HepG2 (cell line): Measurements from ENCODE around the gene RINL. TPM values are rescaled to one million over a fixed set of nuclear protein-coding genes. Genes with fewer than 3 reads are reported as not detected.

Experiments
- HCFC1 ChIP-seq: fragments of 150-350 bp; IDR thresholded peaks from 2 replicates; pipeline ENCODE4 v1.6.1; 2014; ENCODE audit warnings: low read depth, low read length
- HES4 ChIP-seq: sonication (generic); formaldehyde crosslinking; IDR thresholded peaks from 2 replicates; pipeline ENCODE4 v1.9.0; 2021; ENCODE audit warnings: mild to moderate bottlenecking, missing genetic modification reagents, borderline replicate concordance
- HNF4A ChIP-seq: sonication (generic); formaldehyde crosslinking; IDR thresholded peaks from 2 replicates; pipeline ENCODE4 v1.4.0; 2020; ENCODE audit warnings: missing genetic modification reagents
- JUND ChIP-seq: sonication (generic); formaldehyde crosslinking; IDR thresholded peaks from 2 replicates; pipeline ENCODE4 v1.8.0; 2022; ENCODE audit warnings: mild to moderate bottlenecking, missing genetic modification reagents
- KDM2A ChIP-seq: sonication (generic); formaldehyde crosslinking; IDR thresholded peaks from 2 replicates; pipeline ENCODE4 v1.4.0; 2020; ENCODE audit warnings: low read depth, missing genetic modification reagents, borderline replicate concordance
- KMT2B ChIP-seq: IDR thresholded peaks from 2 replicates; pipeline ENCODE4 v1.6.1; 2016; ENCODE audit warnings: missing genetic modification reagents, missing compliant biosample characterization
- MTF1 ChIP-seq: sonication (generic); formaldehyde crosslinking; IDR thresholded peaks from 2 replicates; pipeline ENCODE4 v1.5.0; 2020; ENCODE audit warnings: missing genetic modification reagents
- PAWR ChIP-seq: sonication (generic); formaldehyde crosslinking; IDR thresholded peaks from 2 replicates; pipeline ENCODE4 v1.4.0; 2020; ENCODE audit warnings: missing genetic modification reagents, mild to moderate bottlenecking, borderline replicate concordance
- PTBP1 ChIP-seq: fragments of 200-400 bp; formaldehyde crosslinking; IDR thresholded peaks from 2 replicates; pipeline ENCODE4 v1.6.1; 2018; ENCODE audit warnings: low read length, low read depth; ENCODE audit not compliant: poor library complexity, severe bottlenecking
- RBM39 ChIP-seq: fragments of 200-400 bp; formaldehyde crosslinking; IDR thresholded peaks from one replicate; pipeline ENCODE4 v1.6.1; 2018; ENCODE audit warnings: antibody characterized with exemption, mild to moderate bottlenecking, low read depth, low read length; ENCODE audit not compliant: poor library complexity, severe bottlenecking
- RFX5 ChIP-seq: IDR thresholded peaks from 2 replicates; pipeline ENCODE4 v1.6.1; 2011; ENCODE audit warnings: low read depth, low read length, improper control_type of control experiment
- SALL1 ChIP-seq: sonication (generic); formaldehyde crosslinking; IDR thresholded peaks from 2 replicates; pipeline ENCODE4 v1.8.0; 2022; ENCODE audit warnings: mild to moderate bottlenecking, missing genetic modification reagents
- U2AF2 ChIP-seq: fragments of 200-400 bp; formaldehyde crosslinking; IDR thresholded peaks from 2 replicates; pipeline ENCODE4 v1.6.1; 2017; ENCODE audit warnings: low read depth, mild to moderate bottlenecking, low read length
- ZMYM3 ChIP-seq: sonication (generic); formaldehyde crosslinking; IDR thresholded peaks from 2 replicates; pipeline ENCODE4 v1.5.1; 2020; ENCODE audit warnings: mild to moderate bottlenecking, missing genetic modification reagents
- ZNF180 ChIP-seq: sonication (generic); formaldehyde crosslinking; IDR thresholded peaks from 2 replicates; pipeline ENCODE4 v1.4.0; 2020; ENCODE audit warnings: low read depth, missing genetic modification reagents, borderline replicate concordance
- ZNF383 ChIP-seq: sonication (generic); formaldehyde crosslinking; IDR thresholded peaks from 2 replicates; pipeline ENCODE4 v1.4.0; 2020; ENCODE audit warnings: missing genetic modification reagents, mild to moderate bottlenecking, borderline replicate concordance
- ZNF496 ChIP-seq: sonication (generic); formaldehyde crosslinking; IDR thresholded peaks from 2 replicates; pipeline ENCODE4 v1.8.1; 2023; ENCODE audit warnings: mild to moderate bottlenecking, moderate library complexity, missing genetic modification reagents; ENCODE audit not compliant: insufficient replicate concordance
- ZNF510 ChIP-seq: sonication (generic); formaldehyde crosslinking; IDR thresholded peaks from 2 replicates; pipeline ENCODE4 v1.4.0; 2020; ENCODE audit warnings: low read depth, mild to moderate bottlenecking, missing genetic modification reagents
- ZNF546 ChIP-seq: sonication (generic); formaldehyde crosslinking; conservative IDR thresholded peaks from 2 replicates; pipeline ENCODE4 v1.8.1; 2023; ENCODE audit warnings: mild to moderate bottlenecking, missing genetic modification reagents
- ZNF552 ChIP-seq: sonication (generic); formaldehyde crosslinking; IDR thresholded peaks from 2 replicates; pipeline ENCODE4 v1.9.0; 2022; ENCODE audit warnings: missing genetic modification reagents, mild to moderate bottlenecking, borderline replicate concordance
- polyA plus RNA-seq, 8 experiments: library from polyadenylated mRNA; depleted of rRNA in 3 of 8; stranded (reverse) in 7 of 8; unstranded in 1 of 8; fragments of >200 nt; fragmentation: Illumina TruSeq in 4 of 8; extraction: Trizol in 4 of 8; gene quantifications; 2 replicates each; pipeline versions ENCODE4 v1.2.1 to v1.2.3, GENCODE V29; 2011 to 2016; ENCODE audit warnings: low read depth in 4 of 8, missing spikeins in 1 of 8, mixed read lengths in 1 of 8; ENCODE audit not compliant: insufficient read depth in 1 of 8
- total RNA-seq, 5 experiments: library from RNA; depleted of rRNA; stranded (reverse); fragments of >200 nt; fragmentation: Illumina TruSeq; extraction: Trizol; gene quantifications; 2 replicates each; pipeline ENCODE4 v1.2.3, GENCODE V29; 2016; ENCODE audit warnings: low read depth in 1 of 5
- TF ChIP-seq, protein P1 (sequence below): sonication (generic); formaldehyde crosslinking; IDR thresholded peaks from 2 replicates; pipeline ENCODE4 v1.5.0; 2020; ENCODE audit warnings: missing genetic modification reagents, mild to moderate bottlenecking, borderline replicate concordance
- TF ChIP-seq, protein P2 (sequence below): sonication (generic); formaldehyde crosslinking; IDR thresholded peaks from 2 replicates; pipeline ENCODE4 v1.4.0; 2020; ENCODE audit warnings: missing genetic modification reagents
- TF ChIP-seq, protein P3 (sequence below): IDR thresholded peaks from 2 replicates; pipeline ENCODE4 v1.6.1; 2016; ENCODE audit warnings: low read depth

RINL gene
- total and polyA plus RNA-seq, 2 of the 13 experiments (the other 11 are each of a cell fraction or from before 2014, with no cell fraction given) = 11.4 to 18.0 TPM

DNA sequence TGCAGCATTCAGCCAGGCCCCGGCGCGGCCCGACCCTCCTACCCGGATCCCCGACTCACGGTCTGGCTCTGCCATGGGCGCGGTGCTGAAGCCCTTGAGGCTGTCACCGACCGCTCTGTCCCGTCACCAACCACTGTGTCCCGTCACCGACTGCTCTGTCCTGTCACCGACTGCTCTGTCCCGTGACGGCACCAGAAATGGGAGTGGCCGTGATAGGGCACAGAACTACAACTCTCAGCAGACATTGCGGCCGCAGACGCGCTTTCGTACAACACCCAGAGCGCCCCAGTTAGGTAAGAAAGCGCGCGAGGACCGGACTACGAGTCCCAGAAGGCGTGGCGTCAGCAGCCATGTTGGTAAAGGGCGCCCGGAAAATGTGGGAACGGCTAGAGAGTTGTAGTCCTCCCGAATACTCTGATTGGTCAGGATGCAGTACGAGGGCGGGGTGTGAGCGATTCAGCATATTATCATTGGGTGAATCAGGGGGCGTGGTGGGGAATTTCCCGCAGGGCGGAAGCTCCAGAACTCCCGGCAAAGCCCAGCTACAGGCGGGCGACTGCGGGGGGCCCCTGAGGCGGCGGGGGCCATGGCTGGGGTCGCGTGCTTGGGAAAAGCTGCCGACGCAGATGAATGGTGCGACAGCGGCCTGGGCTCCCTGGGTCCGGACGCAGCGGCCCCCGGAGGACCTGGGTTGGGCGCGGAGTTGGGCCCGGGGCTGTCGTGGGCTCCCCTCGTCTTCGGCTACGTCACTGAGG is 21.5 kb upstream of the RINL start, which contains the start of the genes NFKBIB and SIRT2 (continued):
- TF ChIP-seq ZNF496 (CRISPR knock-in tag) = no peak
- peak; percentile 52 for TF ChIP-seq RFX5
- TF ChIP-seq, protein P1, sequence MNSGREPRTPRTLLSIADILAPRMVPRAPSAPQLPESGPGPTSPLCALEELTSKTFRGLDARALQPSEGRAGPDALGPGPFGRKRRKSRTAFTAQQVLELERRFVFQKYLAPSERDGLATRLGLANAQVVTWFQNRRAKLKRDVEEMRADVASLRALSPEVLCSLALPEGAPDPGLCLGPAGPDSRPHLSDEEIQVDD = no peak
- TF ChIP-seq HNF4A = no peak
- peak; percentile 85 for TF ChIP-seq KDM2A
- TF ChIP-seq PTBP1 = peak; percentile 13
- TF ChIP-seq ZNF383 = no peak
- peak; percentile 74; the same call in 1 of the 2 replicates for TF ChIP-seq ZNF546 (CRISPR knock-in tag)
- peak; percentile 27; the same call in 1 of the 2 replicates for TF ChIP-seq KMT2B (CRISPR knock-in tag)
- TF ChIP-seq, protein P2, sequence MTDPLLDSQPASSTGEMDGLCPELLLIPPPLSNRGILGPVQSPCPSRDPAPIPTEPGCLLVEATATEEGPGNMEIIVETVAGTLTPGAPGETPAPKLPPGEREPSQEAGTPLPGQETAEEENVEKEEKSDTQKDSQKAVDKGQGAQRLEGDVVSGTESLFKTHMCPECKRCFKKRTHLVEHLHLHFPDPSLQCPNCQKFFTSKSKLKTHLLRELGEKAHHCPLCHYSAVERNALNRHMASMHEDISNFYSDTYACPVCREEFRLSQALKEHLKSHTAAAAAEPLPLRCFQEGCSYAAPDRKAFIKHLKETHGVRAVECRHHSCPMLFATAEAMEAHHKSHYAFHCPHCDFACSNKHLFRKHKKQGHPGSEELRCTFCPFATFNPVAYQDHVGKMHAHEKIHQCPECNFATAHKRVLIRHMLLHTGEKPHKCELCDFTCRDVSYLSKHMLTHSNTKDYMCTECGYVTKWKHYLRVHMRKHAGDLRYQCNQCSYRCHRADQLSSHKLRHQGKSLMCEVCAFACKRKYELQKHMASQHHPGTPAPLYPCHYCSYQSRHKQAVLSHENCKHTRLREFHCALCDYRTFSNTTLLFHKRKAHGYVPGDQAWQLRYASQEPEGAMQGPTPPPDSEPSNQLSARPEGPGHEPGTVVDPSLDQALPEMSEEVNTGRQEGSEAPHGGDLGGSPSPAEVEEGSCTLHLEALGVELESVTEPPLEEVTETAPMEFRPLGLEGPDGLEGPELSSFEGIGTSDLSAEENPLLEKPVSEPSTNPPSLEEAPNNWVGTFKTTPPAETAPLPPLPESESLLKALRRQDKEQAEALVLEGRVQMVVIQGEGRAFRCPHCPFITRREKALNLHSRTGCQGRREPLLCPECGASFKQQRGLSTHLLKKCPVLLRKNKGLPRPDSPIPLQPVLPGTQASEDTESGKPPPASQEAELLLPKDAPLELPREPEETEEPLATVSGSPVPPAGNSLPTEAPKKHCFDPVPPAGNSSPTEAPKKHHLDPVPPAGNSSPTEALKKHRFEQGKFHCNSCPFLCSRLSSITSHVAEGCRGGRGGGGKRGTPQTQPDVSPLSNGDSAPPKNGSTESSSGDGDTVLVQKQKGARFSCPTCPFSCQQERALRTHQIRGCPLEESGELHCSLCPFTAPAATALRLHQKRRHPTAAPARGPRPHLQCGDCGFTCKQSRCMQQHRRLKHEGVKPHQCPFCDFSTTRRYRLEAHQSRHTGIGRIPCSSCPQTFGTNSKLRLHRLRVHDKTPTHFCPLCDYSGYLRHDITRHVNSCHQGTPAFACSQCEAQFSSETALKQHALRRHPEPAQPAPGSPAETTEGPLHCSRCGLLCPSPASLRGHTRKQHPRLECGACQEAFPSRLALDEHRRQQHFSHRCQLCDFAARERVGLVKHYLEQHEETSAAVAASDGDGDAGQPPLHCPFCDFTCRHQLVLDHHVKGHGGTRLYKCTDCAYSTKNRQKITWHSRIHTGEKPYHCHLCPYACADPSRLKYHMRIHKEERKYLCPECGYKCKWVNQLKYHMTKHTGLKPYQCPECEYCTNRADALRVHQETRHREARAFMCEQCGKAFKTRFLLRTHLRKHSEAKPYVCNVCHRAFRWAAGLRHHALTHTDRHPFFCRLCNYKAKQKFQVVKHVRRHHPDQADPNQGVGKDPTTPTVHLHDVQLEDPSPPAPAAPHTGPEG (CRISPR knock-in tag) = no peak
- peak; percentile 53 for TF ChIP-seq RBM39
- TF ChIP-seq PAWR (CRISPR knock-in tag) = no peak
- TF ChIP-seq ZMYM3 (CRISPR knock-in tag) = no peak
- peak; percentile 97 for TF ChIP-seq HCFC1
- TF ChIP-seq ZNF552 (CRISPR knock-in tag) = no peak
- TF ChIP-seq, protein P3, sequence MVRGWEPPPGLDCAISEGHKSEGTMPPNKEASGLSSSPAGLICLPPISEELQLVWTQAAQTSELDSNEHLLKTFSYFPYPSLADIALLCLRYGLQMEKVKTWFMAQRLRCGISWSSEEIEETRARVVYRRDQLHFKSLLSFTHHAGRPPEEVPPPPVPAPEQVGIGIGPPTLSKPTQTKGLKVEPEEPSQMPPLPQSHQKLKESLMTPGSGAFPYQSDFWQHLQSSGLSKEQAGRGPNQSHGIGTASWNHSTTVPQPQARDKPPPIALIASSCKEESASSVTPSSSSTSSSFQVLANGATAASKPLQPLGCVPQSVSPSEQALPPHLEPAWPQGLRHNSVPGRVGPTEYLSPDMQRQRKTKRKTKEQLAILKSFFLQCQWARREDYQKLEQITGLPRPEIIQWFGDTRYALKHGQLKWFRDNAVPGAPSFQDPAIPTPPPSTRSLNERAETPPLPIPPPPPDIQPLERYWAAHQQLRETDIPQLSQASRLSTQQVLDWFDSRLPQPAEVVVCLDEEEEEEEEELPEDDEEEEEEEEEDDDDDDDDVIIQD (CRISPR knock-in tag) = no peak
- TF ChIP-seq U2AF2 = no peak
- no peak for TF ChIP-seq MTF1
- 0 out of 2 replicates have a peak, but pooled peaks have one; percentile 59 for TF ChIP-seq ZNF510 (CRISPR knock-in tag)
- TF ChIP-seq ZNF180 (CRISPR knock-in tag) = no peak
- peak; percentile 61; the same call in 1 of the 2 replicates for TF ChIP-seq HES4 (CRISPR knock-in tag)
- TF ChIP-seq JUND (CRISPR knock-in tag) = no peak
- peak; percentile 60 for TF ChIP-seq SALL1 (CRISPR knock-in tag)
